B cell (primary cell): ENCODE results near the gene GNE. TPM values are rescaled to one million over a fixed set of nuclear protein-coding genes. Genes with fewer than 3 reads are reported as not detected.

ENCODE experiments used
- ATAC-seq: fragments of 200-7000 bp; cut with Tn5 transposase; one replicate; pipeline ENCODE4 v1.10.0; 2021; ENCODE audit warnings: low read depth, mild to moderate bottlenecking, moderate number of reproducible peaks, moderate library complexity
- CTCF ChIA-PET: fragments of 350-600 bp; sonication (Branson Sonifier 250); formaldehyde crosslinking; loops from one replicate; lab custom pipeline; 2021; ENCODE audit warnings: antibody characterized with exemption, inconsistent platforms; lab: Charles Lee
- POLR2A ChIA-PET: fragments of 350-600 bp; sonication (Branson Sonifier 250); formaldehyde crosslinking; loops from one replicate; lab custom pipeline; 2021; ENCODE audit warnings: antibody characterized with exemption; lab: Charles Lee
- DNase-seq: peaks from one replicate; pipeline ENCODE4 v3.0.0; 2013
- H2AFZ ChIP-seq: 2 replicates; pipeline ENCODE4 v1.6.1; 2012; ENCODE audit warnings: mild to moderate bottlenecking, low read depth, low read length; ENCODE audit not compliant: insufficient read depth, poor library complexity, severe bottlenecking
- H3K27ac ChIP-seq, 2 donors: 1 replicate in 1 of 2; 2 replicates in 1 of 2; pipeline ENCODE4 v1.5.1; 2012 to 2013; ENCODE audit warnings: low read length in 2 of 2, mild to moderate bottlenecking in 2 of 2, moderate library complexity in 1 of 2
- H3K27me3 ChIP-seq, 4 experiments: fragments of 200-600 bp in 1 of 4; sonication (generic) in 1 of 4; replicated peaks in 1 of 4; 1 replicate in 2 of 4; 2 replicates in 2 of 4; pipeline versions ENCODE4 v1.6.1 to v1.7.0; 2013 to 2016; ENCODE audit warnings: low read length in 3 of 4, mild to moderate bottlenecking in 2 of 4, mixed read lengths in 1 of 4, moderate library complexity in 1 of 4; ENCODE audit not compliant: insufficient read depth in 4 of 4, control insufficient read depth in 3 of 4; ENCODE audit errors: control extremely low read depth in 1 of 4
- H3K36me3 ChIP-seq, 2 experiments: replicated peaks in 1 of 2; 1 replicate in 1 of 2; 2 replicates in 1 of 2; pipeline versions ENCODE4 v1.6.1 to v1.7.1; 2013; ENCODE audit warnings: low read length in 1 of 2; ENCODE audit not compliant: insufficient read depth in 2 of 2, control insufficient read depth in 1 of 2; ENCODE audit errors: control extremely low read depth in 1 of 2, extremely low read depth in 1 of 2
- H3K4me1 ChIP-seq, 2 donors: fragments of 200-600 bp in 1 of 2; sonication (generic) in 1 of 2; 1 replicate in 1 of 2; 2 replicates in 1 of 2; pipeline versions ENCODE4 v1.5.1 to v1.6.1; 2013 to 2017; ENCODE audit warnings: low read length in 2 of 2; ENCODE audit not compliant: control insufficient read depth in 2 of 2, insufficient read depth in 2 of 2
- H3K4me2 ChIP-seq: replicated peaks from 2 replicates; pipeline ENCODE3; 2012; ENCODE audit warnings: mild to moderate bottlenecking, low read depth, low read length; ENCODE audit not compliant: poor library complexity, severe bottlenecking
- H3K4me3 ChIP-seq, 5 experiments: fragments of 200-600 bp in 1 of 5; sonication (generic) in 1 of 5; 1 replicate in 3 of 5; 2 replicates in 2 of 5; pipeline versions ENCODE4 v1.5.1 to v1.7.0; 2011 to 2016; ENCODE audit warnings: low read length in 4 of 5, mild to moderate bottlenecking in 4 of 5, low read depth in 2 of 5, control low read depth in 1 of 5, moderate library complexity in 1 of 5; ENCODE audit not compliant: insufficient read depth in 1 of 5; ENCODE audit errors: control extremely low read depth in 1 of 5, extremely low read depth in 1 of 5
- H3K79me2 ChIP-seq: fragments of 200-600 bp; sonication (generic); one replicate; pipeline ENCODE4 v1.6.0; 2016; ENCODE audit warnings: low read length; ENCODE audit not compliant: control insufficient read depth, insufficient read depth
- H3K9ac ChIP-seq: fragments of 200-600 bp; sonication (generic); 2 replicates; pipeline ENCODE4 v1.6.1; 2017; ENCODE audit warnings: mild to moderate bottlenecking, low read length, moderate library complexity
- H3K9me3 ChIP-seq, 3 donors: one replicate each; pipeline versions ENCODE4 v1.6.1 to v1.7.1; 2013; ENCODE audit warnings: low read length in 2 of 3; ENCODE audit not compliant: control insufficient read depth in 2 of 3, insufficient read depth in 1 of 3; ENCODE audit errors: control extremely low read depth in 1 of 3
- H4K20me1 ChIP-seq: 2 replicates; pipeline ENCODE4 v1.6.0; 2012; ENCODE audit warnings: mild to moderate bottlenecking, low read length; ENCODE audit not compliant: insufficient read depth, control insufficient read depth, poor library complexity, severe bottlenecking
- H3K27ac Mint-ChIP-seq: one replicate; pipeline ENCODE4 v1.8.0; 2021; ENCODE audit warnings: mixed read lengths
- H3K27me3 Mint-ChIP-seq: one replicate; pipeline ENCODE4 v1.8.0; 2021; ENCODE audit warnings: mixed read lengths
- H3K4me1 Mint-ChIP-seq: one replicate; pipeline ENCODE4 v1.8.0; 2021; ENCODE audit warnings: mixed read lengths
- H3K4me3 Mint-ChIP-seq: one replicate; pipeline ENCODE4 v1.8.0; 2021; ENCODE audit warnings: mixed read lengths
- H3K9me3 Mint-ChIP-seq: one replicate; pipeline ENCODE4 v1.8.0; 2022; ENCODE audit warnings: mixed read lengths; ENCODE audit not compliant: insufficient read depth
- CTCF ChIP-seq: fragments of 200-600 bp; IDR thresholded peaks from one replicate; pipeline ENCODE4 v1.8.0; 2022; ENCODE audit warnings: antibody characterized with exemption, mild to moderate bottlenecking
- EZH2 ChIP-seq: IDR thresholded peaks from 2 replicates; pipeline ENCODE4 v1.6.1; 2012; ENCODE audit warnings: borderline replicate concordance, low read depth, mild to moderate bottlenecking, moderate library complexity, low read length; ENCODE audit not compliant: insufficient read depth, poor library complexity, severe bottlenecking
- WGBS: methylation state at CpG from one replicate; pipeline ENCODE4 v1.1.5; 2013; ENCODE audit warnings: missing lambda C conversion rate; ENCODE audit not compliant: insufficient coverage; 5-methylcytosine and 5-hydroxymethylcytosine counted together
- intact Hi-C: fragments of 100-400 bp; cut with micrococcal nuclease; formaldehyde crosslinking; loops from one replicate; pipeline ENCODE4 v1.10.0; 2022
- polyA plus RNA-seq: library from polyadenylated mRNA; depleted of rRNA; stranded (reverse); fragments of >200 nt; gene quantifications from 2 replicates; pipeline ENCODE4 v1.2.3, GENCODE V29; 2012
- total RNA-seq, 2 donors: library from RNA; stranded (reverse); fragments of 120-200 nt in 1 of 2; gene quantifications; 1 replicate in 1 of 2; 2 replicates in 1 of 2; pipeline versions ENCODE4 v1.2.3 to v1.2.4, GENCODE V29; 2013 to 2022

GNE gene
- total and polyA plus RNA-seq, 2 donors (not counting 1 experiment from before 2014, with no cell fraction given): 8.3 to 20.6 TPM

DNA sequence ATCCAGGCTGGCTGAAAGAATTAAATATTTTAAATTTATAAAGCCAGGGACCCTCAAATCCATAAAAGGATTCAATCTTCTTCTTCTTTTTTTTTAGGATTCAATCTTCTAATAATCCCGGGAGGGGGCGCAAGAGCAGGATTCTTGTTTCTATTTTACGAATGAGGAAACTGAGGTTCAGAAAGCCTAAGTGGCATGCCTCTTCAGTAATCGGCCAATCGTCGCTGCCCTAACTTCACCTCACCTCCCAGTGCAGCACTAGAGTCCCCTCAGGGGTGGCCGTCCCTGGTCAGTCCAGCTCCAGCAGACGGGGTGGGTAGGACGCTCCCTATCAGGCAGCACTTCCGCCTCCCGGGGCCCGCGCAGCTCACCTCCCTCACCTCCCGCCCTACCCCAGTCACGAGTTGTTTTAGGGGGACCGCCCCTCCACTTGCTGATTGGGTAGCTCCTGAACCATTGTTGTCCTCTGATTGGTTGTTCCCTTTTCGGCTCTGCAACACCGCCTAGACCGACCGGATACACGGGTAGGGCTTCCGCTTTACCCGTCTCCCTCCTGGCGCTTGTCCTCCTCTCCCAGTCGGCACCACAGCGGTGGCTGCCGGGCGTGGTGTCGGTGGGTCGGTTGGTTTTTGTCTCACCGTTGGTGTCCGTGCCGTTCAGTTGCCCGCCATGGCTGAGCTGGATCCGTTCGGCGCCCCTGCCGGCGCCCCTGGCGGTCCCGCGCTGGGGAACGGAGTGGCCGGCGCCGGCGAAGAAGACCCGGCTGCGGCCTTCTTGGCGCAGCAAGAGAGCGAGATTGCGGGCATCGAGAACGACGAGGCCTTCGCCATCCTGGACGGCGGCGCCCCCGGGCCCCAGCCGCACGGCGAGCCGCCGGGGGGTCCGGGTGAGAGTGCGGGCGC lies 67.6 kb downstream of the GNE start, which contains the start of gene CLTA:
CLTA (plus strand) TSS at position 534 of the 902 bp plus-strand sequence; CDS start at position 670, 136 bp downstream.
- Histone ChIP-seq H3K79me2 (peaks cover 49% of the 10 kb centered on the region), H3K4me2 (peak within 1 kb of the TSS; percentile 91), H4K20me1 (peaks cover 41% of the 10 kb centered on the region), H3K27me3 (no peaks in the 10 kb centered on the region), H2AFZ (peak within 1 kb of the TSS; percentile 83), H3K4me1 (peaks cover 32 to 43% of the 10 kb centered on the region in 2 donors), H3K27ac (peak within 1 kb of the TSS; percentile 76 to 93), H3K4me3 (peak within 1 kb of the TSS; percentile 66 to 96 (median 91)), H3K36me3 (peaks cover 0 to 11% of the 10 kb centered on the region in 2 experiments), H3K9ac (peak within 1 kb of the TSS; percentile 89), H3K9me3 (no peaks in the 10 kb centered on the region)
- TF ChIP-seq EZH2: no peak
- TF ChIP-seq CTCF: peak; percentile 62
- no peaks in the 10 kb centered on the region for H3K27me3 Mint-ChIP-seq
- H3K4me3 Mint-ChIP-seq: peak within 1 kb of the TSS; percentile 91
- ChIA-PET CTCF (interaction anchor here (0.6 to 7.1 kb wide), 20 partner anchors 9 to 538 kb away, joined by 3 to 44 read pairs (median 4); partner anchors contain the start of genes CCIN and GLIPR2), POLR2A (interaction anchor here (0.6 to 1.6 kb wide), 5 partner anchors 24 to 1110 kb away, joined by 3 to 11 read pairs (median 6); partner anchors contain the start of genes GLIPR2 and RECK)
- ATAC-seq: peak; percentile 97
- peaks cover 53% of the 10 kb centered on the region for H3K4me1 Mint-ChIP-seq
- intact Hi-C loops: loop anchor here (1.0 to 5.0 kb wide), 10 partner anchors 24 to 458 kb away; partner anchors contain the start of genes CREB3, GLIPR2, GNE and RNF38
- no peaks in the 10 kb centered on the region for H3K9me3 Mint-ChIP-seq
- 1% methylated on average over 67 of the region's 68 CpGs for WGBS
- peak; percentile 97 for DNase-seq
- H3K27ac Mint-ChIP-seq: peak within 1 kb of the TSS; percentile 88
